PC-3 (cell line): ENCODE data around the gene MUC6.

Source experiments
- CTCF ChIP-seq: fragments of 300-600 bp; sonication (generic); conservative IDR thresholded peaks from 2 replicates; pipeline ENCODE4 v1.5.1; 2017; ENCODE audit warnings: antibody characterized with exemption, low read depth, mild to moderate bottlenecking, low read length
- EZH2 ChIP-seq: fragments of 300-600 bp; sonication (generic); IDR thresholded peaks from one replicate; pipeline ENCODE4 v1.6.1; 2017; ENCODE audit warnings: antibody characterized with exemption, mild to moderate bottlenecking, low read length; ENCODE audit not compliant: unreplicated experiment
- EZH2phosphoT487 ChIP-seq: fragments of 300-600 bp; sonication (generic); IDR thresholded peaks from 2 replicates; pipeline ENCODE4 v1.6.1; 2018; ENCODE audit warnings: mild to moderate bottlenecking, antibody characterized with exemption, low read length, borderline replicate concordance

GRCh38 chr11:1031121-1031899, 5.2 kb downstream of the MUC6 start:
- TF ChIP-seq EZH2phosphoT487 (no peak), EZH2 (no peak), CTCF (no peak)
